PFSK-1 (cell line): Measurements from ENCODE around the gene SLC1A6. TPM values are rescaled to one million over a fixed set of nuclear protein-coding genes. Genes with fewer than 3 reads are reported as not detected.
A peak's percentile ranks its signal among the peaks of the same experiment; 100 is the strongest.

Source experiments
- FOXP2 ChIP-seq: optimal IDR thresholded peaks from 2 replicates; pipeline ENCODE3; 2011; ENCODE audit warnings: borderline replicate concordance, control low read depth, inconsistent platforms; ENCODE audit not compliant: insufficient read depth; ENCODE audit errors: extremely low read length, extremely low read depth
- POLR2AphosphoS5 ChIP-seq: IDR thresholded peaks from 2 replicates; pipeline ENCODE4 v1.6.1; 2012; ENCODE audit warnings: low read depth, mild to moderate bottlenecking, control low read depth, low read length, moderate library complexity
- REST ChIP-seq, 2 experiments: IDR thresholded peaks; 2 replicates each; pipeline versions ENCODE4 v1.6.1 to v1.8.0; 2011 to 2012; ENCODE audit warnings: low read depth in 2 of 2, low read length in 2 of 2, control low read depth in 1 of 2, inconsistent platforms in 1 of 2, mild to moderate bottlenecking in 1 of 2, moderate library complexity in 1 of 2; ENCODE audit not compliant: insufficient read depth in 1 of 2
- SIN3A ChIP-seq: IDR thresholded peaks from 2 replicates; pipeline ENCODE4 v1.6.1; 2012; ENCODE audit warnings: mild to moderate bottlenecking, low read length, moderate library complexity, borderline replicate concordance; ENCODE audit not compliant: insufficient read depth
- TAF1 ChIP-seq: IDR thresholded peaks from 2 replicates; pipeline ENCODE4 v1.6.1; 2012; ENCODE audit warnings: low read length, control low read depth, borderline replicate concordance; ENCODE audit not compliant: insufficient read depth
- polyA plus RNA-seq: library from polyadenylated mRNA; unstranded; fragments of >200 nt; gene quantifications from one replicate; pipeline ENCODE4 v1.2.1, GENCODE V29; 2012; ENCODE audit warnings: low read depth, missing spikeins; ENCODE audit not compliant: insufficient read length

Gene SLC1A6
- 137 TPM for polyA plus RNA-seq

GRCh38 chr19:14979476-14980255, at the start of gene SLC1A6:
Gene SLC1A6 (minus strand): TSS chr19:14979864. CDS start chr19:14972910, 6,954 bp downstream.
- peak; percentile 35 for TF ChIP-seq FOXP2
- TF ChIP-seq POLR2AphosphoS5, result no peak
- TF ChIP-seq REST (IDR thresholded peaks at IDR 0.05; ENCODE audit: insufficient read depth in 1 of 2, low read depth in 2 of 2, low read length in 2 of 2), result no peak
- no peak; the same call in 1 of the 2 replicates for TF ChIP-seq SIN3A
- TF ChIP-seq TAF1, result no peak

- TF ChIP-seq POLR2AphosphoS5, result no peak
- no peak for TF ChIP-seq REST (IDR thresholded peaks at IDR 0.05; ENCODE audit: insufficient read depth in 1 of 2, low read depth in 2 of 2, low read length in 2 of 2)
- TF ChIP-seq SIN3A, result no peak
- no peak for TF ChIP-seq FOXP2
- TF ChIP-seq TAF1, result no peak
These were observed 48.8 kb upstream of the SLC1A6 start for GRCh38 chr19:15028490-15028889.

- TF ChIP-seq REST (IDR thresholded peaks at IDR 0.05; ENCODE audit: insufficient read depth in 1 of 2, low read depth in 2 of 2, low read length in 2 of 2), result no peak
- no peak for TF ChIP-seq POLR2AphosphoS5
- no peak for TF ChIP-seq SIN3A
- no peak for TF ChIP-seq FOXP2
- no peak for TF ChIP-seq TAF1
These were observed 45.6 kb upstream of the SLC1A6 start for GRCh38 chr19:15025217-15025616.

GRCh38 chr19:15022752-15023151, 43.1 kb upstream of the SLC1A6 start:
- TF ChIP-seq REST (IDR thresholded peaks at IDR 0.05; ENCODE audit: insufficient read depth in 1 of 2, low read depth in 2 of 2, low read length in 2 of 2) (no peak), SIN3A (no peak), TAF1 (no peak), FOXP2 (no peak), POLR2AphosphoS5 (no peak)

- no peak for TF ChIP-seq REST (IDR thresholded peaks at IDR 0.05; ENCODE audit: insufficient read depth in 1 of 2, low read depth in 2 of 2, low read length in 2 of 2)
- TF ChIP-seq FOXP2, result no peak
- TF ChIP-seq SIN3A, result no peak
These were observed 41.8 kb upstream of the SLC1A6 start for GRCh38 chr19:15021286-15022007.
